Activated naive CD4-positive, alpha-beta T cell treated with anti-CD3 and anti-CD28 coated beads, Interleukin-2, amount 50 U/mL, for 16 hours (primary cell): Measurements from ENCODE around the gene FAM227B.

Source experiments
- DNase-seq: peaks from one replicate; pipeline ENCODE4 v3.0.0-alpha.2; 2020

Gene FAM227B

GRCh38 chr15:49286649-49287404 lies 333.8 kb downstream of the FAM227B start:
- DNase-seq = no peak

GRCh38 chr15:49282366-49282765 lies 338.3 kb downstream of the FAM227B start:
- DNase-seq = no peak

- DNase-seq = no peak
Observed at GRCh38 chr15:49279521-49280456, 340.8 kb downstream of the FAM227B start.

- DNase-seq = no peak
Observed at GRCh38 chr15:49278751-49279150, 341.9 kb downstream of the FAM227B start.
